Thymus (tissue), 11 donors: ENCODE measurements around the gene CNST. TPM values are rescaled to one million over a fixed set of nuclear protein-coding genes. Genes with fewer than 3 reads are reported as not detected.
"Not testable (repeated sequence)": the region's sequence is repeated elsewhere in the genome, so short reads cannot be mapped to it uniquely, and the experiment has no call there.

Source experiments
- DNase-seq, 9 donors: peaks; one replicate each; pipeline ENCODE4 v3.0.0-alpha.2; 2013; ENCODE audit warnings: low spot score in 9 of 9, low read depth in 6 of 9, missing footprints in 1 of 9
- H3K27ac ChIP-seq, 2 donors: one replicate each; pipeline ENCODE4 v1.5.1; 2013; ENCODE audit warnings: control low read depth in 1 of 2, low read depth in 1 of 2, low read length in 1 of 2, mild to moderate bottlenecking in 1 of 2, moderate library complexity in 1 of 2
- H3K27me3 ChIP-seq, 2 donors: one replicate each; pipeline ENCODE4 v1.5.1; 2013; ENCODE audit warnings: low read length in 1 of 2; ENCODE audit not compliant: control insufficient read depth in 2 of 2, insufficient read depth in 1 of 2
- H3K36me3 ChIP-seq, 2 donors: one replicate each; pipeline ENCODE4 v1.5.1; 2013; ENCODE audit warnings: low read length in 1 of 2, mild to moderate bottlenecking in 1 of 2, moderate library complexity in 1 of 2; ENCODE audit not compliant: control insufficient read depth in 2 of 2, insufficient read depth in 2 of 2
- H3K4me1 ChIP-seq, 2 donors: one replicate each; pipeline ENCODE4 v1.5.1; 2013; ENCODE audit warnings: low read length in 2 of 2; ENCODE audit not compliant: control insufficient read depth in 2 of 2, insufficient read depth in 2 of 2
- H3K4me3 ChIP-seq, 2 donors: one replicate each; pipeline ENCODE4 v1.5.1; 2013; ENCODE audit warnings: low read length in 2 of 2, control low read depth in 1 of 2, mild to moderate bottlenecking in 1 of 2
- H3K9me3 ChIP-seq, 2 donors: one replicate each; pipeline ENCODE4 v1.5.1; 2013; ENCODE audit warnings: low read length in 1 of 2, mild to moderate bottlenecking in 1 of 2; ENCODE audit not compliant: control insufficient read depth in 2 of 2, insufficient read depth in 1 of 2
- WGBS: extraction: QIAGEN DNeasy Blood & Tissue Kit; methylation state at CpG from one replicate; pipeline ENCODE4 v1.1.7; 2013; 5-methylcytosine and 5-hydroxymethylcytosine counted together
- polyA plus RNA-seq: library from polyadenylated mRNA; stranded (reverse); fragments of 200-250 nt; gene quantifications from one replicate; pipeline ENCODE4 v1.2.3, GENCODE V29; 2013
- total RNA-seq: library from RNA; stranded (reverse); fragments of 120-200 nt; gene quantifications from one replicate; pipeline ENCODE4 v1.2.4, GENCODE V29; 2013
- donor health status: healthy.

CNST gene
- total and polyA plus RNA-seq, 2 donors = 15.4 to 15.7 TPM

GRCh38 chr1:246566813-246567645 is 773 bp downstream of the CNST start:
- H3K4me1 ChIP-seq = peaks cover 15 to 30% of the 10 kb centered on the region in 2 donors
- peak in 6 of 9 donors; percentile 15 to 41 (median 36) for DNase-seq
- 3% methylated on average over 25 of the region's 25 CpGs for WGBS

GRCh38 chr1:246567646-246568235 is 1.5 kb downstream of the CNST start:
- H3K4me1 ChIP-seq = peaks cover 15 to 34% of the 10 kb centered on the region in 2 donors
- no peak overlapping the region for H3K27ac ChIP-seq
- no peaks in the 10 kb centered on the region for H3K27me3 ChIP-seq
- no peak for DNase-seq
- peak overlapping the region; percentile 79 to 86 for H3K4me3 ChIP-seq
- no peaks in the 10 kb centered on the region for H3K9me3 ChIP-seq
- 50% methylated on average over 4 of the region's 4 CpGs for WGBS
- H3K36me3 ChIP-seq = peaks cover 2 to 3% of the 10 kb centered on the region in 2 donors

More at GRCh38 chr1:246566813-246567645, 773 bp downstream of the CNST start:
- H3K27ac ChIP-seq = peak overlapping the region; percentile 94
- H3K9me3 ChIP-seq = no peaks in the 10 kb centered on the region
- H3K4me3 ChIP-seq = peak overlapping the region; percentile 79 to 86
- H3K27me3 ChIP-seq = no peaks in the 10 kb centered on the region
- H3K36me3 ChIP-seq = peaks cover 3 to 7% of the 10 kb centered on the region in 2 donors

DNA sequence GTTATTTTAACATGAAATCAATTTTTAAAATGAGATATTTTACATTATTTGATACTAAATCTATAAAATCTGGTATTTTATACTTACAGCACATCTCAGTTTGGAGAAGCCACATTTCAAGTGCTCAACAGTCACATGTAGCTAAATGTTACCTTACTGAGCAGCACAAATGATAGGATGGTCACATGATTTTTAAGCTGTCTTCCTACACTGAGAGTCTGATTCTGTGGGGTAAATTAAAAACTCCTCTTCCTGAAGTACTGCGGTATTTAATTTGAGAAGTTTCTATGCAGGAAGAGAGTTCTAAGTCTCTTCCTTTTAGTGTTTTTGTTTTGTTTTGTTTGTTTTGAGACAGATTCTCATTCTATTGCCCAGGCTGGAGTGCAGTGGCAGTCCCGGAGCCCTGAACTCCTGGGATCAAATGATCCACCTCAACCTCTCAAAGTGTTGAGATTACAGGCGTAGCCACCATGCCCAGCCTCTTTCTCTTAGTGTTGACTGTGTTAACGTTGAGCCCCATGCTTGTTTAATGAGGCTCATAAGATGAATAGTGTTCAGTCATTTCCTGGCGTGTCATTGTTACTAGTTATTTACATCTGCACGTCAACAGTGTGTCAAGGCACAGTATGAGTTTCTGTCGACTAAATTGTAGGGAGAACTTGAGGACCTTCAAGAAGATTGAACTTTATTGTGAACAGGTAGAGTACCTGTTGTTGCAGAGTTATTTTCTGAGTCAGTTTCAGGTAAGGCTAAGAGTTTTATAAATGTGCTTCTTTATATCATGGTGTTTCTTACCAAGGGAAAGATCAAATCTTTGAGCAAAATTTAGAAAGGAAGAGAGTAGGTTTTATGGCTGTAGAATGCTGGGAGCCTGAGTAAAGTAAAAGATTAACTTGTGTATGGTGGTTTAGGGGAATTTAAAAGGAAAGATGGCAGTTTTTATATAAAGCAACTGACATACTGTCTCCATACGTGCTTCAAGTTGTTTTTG is 3.3 kb downstream of the CNST start:
- peak in 2 of 9 donors; percentile 9 to 40 for DNase-seq
- Histone ChIP-seq H3K27me3 (no peaks in the 10 kb centered on the region), H3K36me3 (no peaks in the 10 kb centered on the region), H3K4me1 (peaks cover 15 to 34% of the 10 kb centered on the region in 2 donors), H3K4me3 (no peak overlapping the region), H3K9me3 (no peaks in the 10 kb centered on the region), H3K27ac (peak overlapping the region; percentile 72 to 81)
- WGBS = 36% methylated on average over 8 of the region's 8 CpGs

DNA sequence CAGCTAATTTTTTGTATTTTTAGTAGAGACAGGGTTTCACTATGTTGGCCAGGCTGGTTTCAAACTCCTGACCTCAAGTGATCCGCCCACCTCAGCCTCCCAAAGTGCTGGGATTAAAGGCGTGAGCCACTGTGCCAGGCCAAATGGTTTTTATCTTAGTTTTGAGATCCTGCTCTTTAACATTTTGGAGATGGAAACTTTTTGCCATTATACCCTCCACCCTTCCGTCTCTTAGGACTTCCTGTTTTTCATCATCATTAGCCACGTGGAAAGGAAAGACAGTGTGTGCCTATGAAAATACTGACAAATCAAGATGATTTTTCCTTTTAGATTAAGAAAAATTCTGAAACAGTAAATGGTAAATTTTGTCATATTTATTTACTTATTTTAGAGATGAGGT is 5.1 kb downstream of the CNST start:
- not testable (repeated sequence) for H3K9me3 ChIP-seq, H3K4me3 ChIP-seq, H3K36me3 ChIP-seq, DNase-seq, H3K27me3 ChIP-seq, H3K27ac ChIP-seq
- WGBS = 66% methylated on average over 4 of the region's 4 CpGs
- peaks cover 6 to 25% of the 10 kb centered on the region in 2 donors for H3K4me1 ChIP-seq

DNA sequence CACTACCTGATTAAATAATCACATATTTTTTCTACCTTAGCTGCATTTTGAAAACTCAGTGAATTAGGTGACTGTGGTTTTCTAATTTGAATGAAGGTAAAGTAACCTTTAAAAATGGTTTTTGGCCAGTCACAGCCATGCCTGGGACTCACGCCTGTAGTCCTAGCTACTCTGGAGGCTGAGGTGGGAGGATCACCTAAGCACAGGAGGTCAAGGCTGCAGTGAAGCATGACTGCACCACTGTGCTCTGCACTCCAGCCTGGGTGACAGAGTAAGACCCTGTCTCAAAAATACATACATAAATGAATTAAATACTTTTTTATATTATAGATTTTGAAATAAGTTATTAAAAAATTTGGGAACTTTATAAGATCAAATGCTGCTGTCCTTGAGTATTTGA is 5.7 kb downstream of the CNST start:
- no peak for DNase-seq
- H3K4me1 ChIP-seq = peaks cover 6 to 29% of the 10 kb centered on the region in 2 donors
- H3K4me3 ChIP-seq = no peak overlapping the region
- 98% methylated on average over 1 of the region's 1 CpG for WGBS
- no peaks in the 10 kb centered on the region for H3K36me3 ChIP-seq
- no peaks in the 10 kb centered on the region for H3K9me3 ChIP-seq
- no peaks in the 10 kb centered on the region for H3K27me3 ChIP-seq
- H3K27ac ChIP-seq = peak overlapping the region in 1 of 2 donors; percentile 18

DNA sequence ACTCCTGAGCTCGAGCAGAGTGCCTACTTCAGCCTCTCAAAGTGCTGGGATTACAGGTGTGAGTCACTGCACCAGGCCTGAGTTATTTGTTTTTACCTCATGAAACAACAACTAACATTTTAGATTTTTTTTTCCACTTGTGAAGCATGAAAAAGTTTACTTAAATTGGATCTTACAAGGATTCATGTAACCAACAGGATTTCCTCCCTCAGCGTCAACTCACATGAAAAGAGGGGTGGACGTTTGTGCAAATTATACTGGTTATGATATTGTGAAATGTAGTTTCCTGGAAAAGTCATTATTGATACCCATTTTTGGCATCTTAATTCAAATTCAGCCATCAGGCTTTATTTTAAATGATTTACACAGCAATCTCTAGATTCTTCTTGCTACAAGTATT is 6.5 kb downstream of the CNST start:
- no peaks in the 10 kb centered on the region for H3K9me3 ChIP-seq
- peaks cover 6 to 26% of the 10 kb centered on the region in 2 donors for H3K4me1 ChIP-seq
- no peak for DNase-seq
- no peak overlapping the region for H3K27ac ChIP-seq
- no peaks in the 10 kb centered on the region for H3K27me3 ChIP-seq
- H3K36me3 ChIP-seq = no peaks in the 10 kb centered on the region
- no peak overlapping the region for H3K4me3 ChIP-seq
- WGBS = 45% methylated on average over 3 of the region's 3 CpGs

DNA sequence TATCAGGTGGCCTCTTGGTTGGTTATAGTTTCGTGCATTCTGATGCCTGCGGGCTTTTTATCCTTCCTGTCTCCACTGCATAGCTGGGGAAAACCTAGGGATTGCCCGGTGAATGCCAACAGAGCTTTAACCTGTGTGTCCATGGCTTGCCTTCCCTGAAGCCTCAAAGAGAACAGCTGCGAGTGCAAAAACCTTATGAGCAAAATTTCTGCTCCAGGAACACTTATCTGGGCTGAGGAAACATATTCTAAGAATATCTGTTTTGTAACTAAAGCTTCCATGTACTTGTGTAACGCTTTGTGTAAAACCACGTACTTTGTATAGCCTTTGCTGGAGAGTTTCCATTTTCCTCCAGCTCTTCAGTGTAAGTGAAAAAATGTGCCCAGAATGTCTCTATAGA is 7.2 kb downstream of the CNST start:
- Histone ChIP-seq H3K4me1 (peaks cover 6 to 23% of the 10 kb centered on the region in 2 donors), H3K27ac (peak overlapping the region in 1 of 2 donors; percentile 39), H3K9me3 (no peaks in the 10 kb centered on the region), H3K4me3 (no peak overlapping the region), H3K27me3 (no peaks in the 10 kb centered on the region), H3K36me3 (no peaks in the 10 kb centered on the region)
- DNase-seq = no peak
- 32% methylated on average over 6 of the region's 6 CpGs for WGBS

- WGBS = 90% methylated on average over 3 of the region's 3 CpGs
- Histone ChIP-seq H3K4me1 (peaks cover 0 to 11% of the 10 kb centered on the region in 2 donors), H3K27ac (no peak overlapping the region), H3K4me3 (no peak overlapping the region), H3K27me3 (no peaks in the 10 kb centered on the region), H3K36me3 (no peaks in the 10 kb centered on the region), H3K9me3 (no peaks in the 10 kb centered on the region)
- DNase-seq = no peak
Observed at GRCh38 chr1:246576709-246577032, 10.4 kb downstream of the CNST start.
